ENCODE results near the gene CPB2. TPM values are rescaled to one million over a fixed set of nuclear protein-coding genes. Genes with fewer than 3 reads are reported as not detected.

The CPB2 gene
- total RNA-seq, 4 donors from 2014 or later, result 0.28 TPM; not detected in 3

- H3K36me3 ChIP-seq, result no peaks in the 10 kb centered on the region
- H3K27me3 ChIP-seq, result no peaks in the 10 kb centered on the region
- DNase-seq, result no peak
- H3K27ac ChIP-seq, result no peak overlapping the region
- intact Hi-C loops (cut with DNase I; ENCODE audit: low total_unique reads), result no loop called here
- no peaks in the 10 kb centered on the region for H3K4me1 ChIP-seq
- no peak overlapping the region for H3K4me3 ChIP-seq
- TF ChIP-seq POLR2A (IDR thresholded peaks at IDR 0.05) (no peak), CTCF (IDR thresholded peaks at IDR 0.05) (no peak)
- H3K9me3 ChIP-seq, result no peaks in the 10 kb centered on the region
Observed at GRCh38 chr13:46063292-46063691, 41.5 kb downstream of the CPB2 start.

DNA sequence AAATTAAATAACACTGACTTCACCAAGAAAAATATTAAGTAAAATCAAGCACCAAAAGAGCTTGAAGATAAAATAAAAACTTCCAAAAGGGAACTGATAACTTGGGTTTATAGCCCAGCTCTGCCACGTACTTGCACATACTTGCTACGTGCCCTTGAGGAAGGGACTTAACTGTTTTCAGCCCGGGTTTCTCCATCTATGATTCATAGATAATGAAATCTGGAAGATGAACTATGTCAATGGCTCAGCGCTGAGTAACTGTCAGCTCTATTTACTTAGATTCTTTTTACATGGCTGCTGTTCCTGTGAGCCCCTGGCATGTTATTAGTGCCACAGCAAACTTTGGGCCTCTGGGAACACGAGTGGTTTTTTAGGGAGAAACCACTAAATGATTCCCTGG lies 42.6 kb downstream of the CPB2 start:
- DNase-seq, result no peak
- intact Hi-C loops (cut with DNase I; ENCODE audit: low total_unique reads), result no loop called here
- Histone ChIP-seq H3K36me3 (no peaks in the 10 kb centered on the region), H3K9me3 (no peaks in the 10 kb centered on the region), H3K4me3 (no peak overlapping the region), H3K27ac (no peak overlapping the region), H3K27me3 (no peaks in the 10 kb centered on the region), H3K4me1 (no peaks in the 10 kb centered on the region)
- TF ChIP-seq CTCF (IDR thresholded peaks at IDR 0.05) (no peak), POLR2A (IDR thresholded peaks at IDR 0.05) (no peak)

DNA sequence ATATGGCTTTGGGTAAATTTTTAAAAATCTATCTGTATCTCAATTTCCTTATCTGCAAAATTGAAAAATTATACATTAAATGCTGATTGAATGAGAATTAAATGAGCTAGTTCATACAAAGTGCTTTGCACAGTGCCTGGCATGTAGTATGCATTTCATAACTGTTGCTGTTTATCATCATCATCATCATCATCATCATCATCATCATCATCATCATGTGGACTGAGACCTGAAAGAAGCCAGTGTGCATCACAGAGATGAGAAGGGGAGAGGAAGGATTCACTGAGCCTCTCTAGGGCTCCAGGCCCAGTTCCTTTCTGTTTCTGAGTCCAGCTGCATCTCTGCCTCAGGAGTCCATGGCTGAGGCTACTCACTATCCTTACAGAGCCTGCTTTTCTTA lies 45.4 kb downstream of the CPB2 start:
- H3K4me1 ChIP-seq, result no peaks in the 10 kb centered on the region
- H3K27me3 ChIP-seq, result no peaks in the 10 kb centered on the region
- intact Hi-C loops (cut with DNase I; ENCODE audit: low total_unique reads), result no loop called here
- H3K4me3 ChIP-seq, result no peak overlapping the region
- DNase-seq, result no peak
- TF ChIP-seq POLR2A (IDR thresholded peaks at IDR 0.05), result no peak
- TF ChIP-seq CTCF (IDR thresholded peaks at IDR 0.05), result no peak
- no peaks in the 10 kb centered on the region for H3K36me3 ChIP-seq
- H3K9me3 ChIP-seq, result no peaks in the 10 kb centered on the region
- no peak overlapping the region for H3K27ac ChIP-seq

DNA sequence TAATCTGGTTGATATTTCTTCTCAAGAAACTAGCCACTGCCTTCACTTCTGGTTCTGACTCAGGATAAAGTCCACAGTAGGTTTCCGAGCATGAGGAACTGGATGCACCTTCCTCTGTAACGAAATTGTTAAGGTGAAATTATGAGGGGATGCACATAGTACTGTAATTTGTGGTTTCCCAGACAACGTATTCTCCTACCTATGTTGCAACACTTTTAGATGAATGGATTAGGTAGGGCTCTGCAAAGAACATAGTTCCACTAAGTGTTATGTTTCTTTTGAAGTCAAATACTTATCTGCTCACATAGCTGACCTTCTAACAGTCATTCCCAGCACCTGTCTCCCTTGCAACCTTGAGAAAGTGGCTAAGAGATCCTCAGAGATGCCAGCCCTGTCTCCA lies 46.6 kb downstream of the CPB2 start:
- Histone ChIP-seq H3K27me3 (no peaks in the 10 kb centered on the region), H3K27ac (no peak overlapping the region), H3K9me3 (no peaks in the 10 kb centered on the region), H3K36me3 (no peaks in the 10 kb centered on the region), H3K4me1 (no peaks in the 10 kb centered on the region), H3K4me3 (no peak overlapping the region)
- TF ChIP-seq CTCF (IDR thresholded peaks at IDR 0.05) (no peak), POLR2A (IDR thresholded peaks at IDR 0.05) (no peak)
- intact Hi-C loops (cut with DNase I; ENCODE audit: low total_unique reads), result no loop called here
- no peak for DNase-seq

GRCh38 chr13:46057256-46058015 lies 47.4 kb downstream of the CPB2 start:
- H3K27me3 ChIP-seq, result no peaks in the 10 kb centered on the region
- H3K9me3 ChIP-seq, result no peaks in the 10 kb centered on the region
- H3K27ac ChIP-seq, result no peak overlapping the region
- H3K36me3 ChIP-seq, result no peaks in the 10 kb centered on the region
- intact Hi-C loops (cut with DNase I; ENCODE audit: low total_unique reads), result no loop called here
- DNase-seq, result no peak
- no peak overlapping the region for H3K4me3 ChIP-seq
- TF ChIP-seq POLR2A (IDR thresholded peaks at IDR 0.05), result no peak
- no peaks in the 10 kb centered on the region for H3K4me1 ChIP-seq
